Thyroid gland (tissue), 4 donors: ENCODE measurements around the gene TFB2M.
A peak's percentile ranks its signal among the peaks of the same experiment; 100 is the strongest.

ENCODE experiments used
- CTCF ChIP-seq, 6 experiments: fragments of 200-600 bp in 3 of 6; fragments of 450-650 bp in 3 of 6; sonication (generic) in 3 of 6; IDR thresholded peaks; one replicate each; pipeline ENCODE4 v1.5.1; 2016 to 2019; ENCODE audit warnings: antibody characterized with exemption in 6 of 6, mild to moderate bottlenecking in 2 of 6, inconsistent platforms in 1 of 6, moderate library complexity in 1 of 6
- POLR2A ChIP-seq, 2 donors: fragments of 450-650 bp; IDR thresholded peaks; one replicate each; pipeline ENCODE4 v1.6.1; 2017; ENCODE audit warnings: antibody characterized with exemption in 2 of 2, mild to moderate bottlenecking in 2 of 2, moderate library complexity in 1 of 2

DNA sequence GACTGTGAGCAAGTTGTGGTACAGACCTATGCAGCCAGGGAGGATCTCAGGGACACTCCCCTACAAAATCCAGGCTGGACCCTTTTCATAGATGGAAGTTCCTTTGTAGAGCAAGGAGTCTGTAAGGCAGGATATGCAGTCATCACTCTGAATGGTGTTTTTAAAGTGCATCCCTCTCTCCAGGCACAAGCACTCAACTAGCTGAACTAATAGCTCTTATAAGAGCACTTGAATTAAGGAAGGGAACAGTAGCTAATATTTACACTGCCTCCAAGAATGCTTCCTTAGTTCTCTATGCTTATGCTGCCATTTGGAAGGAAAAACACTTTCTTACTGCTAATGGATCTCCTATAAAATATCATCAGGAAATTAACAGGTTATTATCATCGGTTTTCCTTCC lies 31.9 kb downstream of the TFB2M start:
- TF ChIP-seq CTCF (IDR thresholded peaks at IDR 0.05) (peak in 1 of 6 experiments; percentile 21), POLR2A (IDR thresholded peaks at IDR 0.05) (peak in 1 of 2 donors; percentile 19)
